Muscle of arm (tissue), 12 donors: Measurements from ENCODE around the gene STX11. TPM values are rescaled to one million over a fixed set of nuclear protein-coding genes. Genes with fewer than 3 reads are reported as not detected.
A peak's percentile ranks its signal among the peaks of the same experiment; 100 is the strongest.
"Not testable (repeated sequence)": the region's sequence is repeated elsewhere in the genome, so short reads cannot be mapped to it uniquely, and the experiment has no call there.

Source experiments
- DNase-seq: peaks from one replicate; pipeline ENCODE4 v3.0.0-alpha.2; 2013
- polyA plus RNA-seq, 12 donors: library from polyadenylated mRNA; unstranded; fragments of 120-200 nt; gene quantifications; one replicate each; pipeline ENCODE4 v1.2.1, GENCODE V29; 2013; ENCODE audit not compliant: insufficient read length in 12 of 12

The STX11 gene
- polyA plus RNA-seq, 12 donors = 0.94 to 5.6 (median 2.4) TPM; not detected in 1

DNA sequence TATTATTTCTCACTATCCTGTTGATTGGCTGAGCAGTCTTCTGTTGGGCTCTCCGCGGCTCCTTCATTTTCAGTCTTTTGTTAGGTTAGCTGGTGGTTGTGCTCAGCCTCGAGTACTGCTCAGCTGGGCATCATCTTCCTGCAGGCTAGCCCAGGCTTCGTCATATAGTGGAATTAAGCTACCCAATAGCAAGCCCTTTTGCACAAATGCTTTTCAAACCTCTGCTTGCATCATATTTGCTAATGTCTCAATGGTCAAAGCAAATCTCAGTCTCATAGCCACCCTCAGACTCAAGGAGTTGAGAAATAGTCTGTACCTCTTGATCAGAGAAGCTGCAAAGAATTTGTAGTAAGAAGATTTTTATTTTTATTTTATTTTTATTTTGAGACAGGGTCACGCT is 23.7 kb downstream of the STX11 start:
- no peak for DNase-seq

DNA sequence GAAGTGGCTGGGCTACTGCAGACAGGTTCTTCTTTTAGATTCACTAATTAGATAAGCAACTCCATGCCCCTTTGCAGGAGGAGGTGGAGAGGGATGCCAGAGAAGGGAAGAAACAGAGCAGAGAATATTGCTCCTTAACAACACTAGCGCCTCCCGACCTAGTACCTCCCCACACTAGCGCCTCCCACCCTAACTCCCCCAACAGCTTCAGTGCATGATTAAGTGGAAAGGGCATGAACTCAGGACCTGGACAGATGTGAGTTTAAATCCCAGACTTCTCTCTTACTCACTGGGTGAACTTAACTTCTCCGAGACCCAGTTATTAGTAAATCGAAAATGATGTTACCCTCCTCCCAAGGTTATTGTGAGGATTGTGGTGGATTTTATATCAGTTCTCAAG is 25.7 kb downstream of the STX11 start:
- DNase-seq = no peak

DNA sequence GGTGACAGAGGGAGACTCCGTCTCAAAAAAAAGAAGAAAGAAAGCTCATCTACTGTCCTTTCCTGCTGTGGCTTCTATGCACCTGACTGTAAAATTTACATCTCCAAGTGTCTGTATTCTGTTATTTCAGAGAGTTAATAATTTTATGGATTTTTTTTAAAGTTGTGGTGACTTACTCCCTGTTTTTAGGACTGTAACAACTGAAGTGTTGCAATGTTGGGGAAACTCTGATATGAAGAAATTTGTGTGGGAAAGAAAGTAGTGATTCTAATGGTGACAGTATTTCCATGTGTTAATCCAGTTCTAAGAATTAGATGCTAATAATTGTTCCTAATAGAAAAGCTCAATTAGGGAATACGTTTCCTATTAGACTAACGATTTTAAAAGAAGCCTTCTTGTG is 27.4 kb downstream of the STX11 start:
- DNase-seq = no peak

GRCh38 chr6:144178323-144178722 is 28.0 kb downstream of the STX11 start:
- DNase-seq = no peak

- DNase-seq = no peak
Observed at GRCh38 chr6:144179237-144179636, 28.9 kb downstream of the STX11 start.

DNA sequence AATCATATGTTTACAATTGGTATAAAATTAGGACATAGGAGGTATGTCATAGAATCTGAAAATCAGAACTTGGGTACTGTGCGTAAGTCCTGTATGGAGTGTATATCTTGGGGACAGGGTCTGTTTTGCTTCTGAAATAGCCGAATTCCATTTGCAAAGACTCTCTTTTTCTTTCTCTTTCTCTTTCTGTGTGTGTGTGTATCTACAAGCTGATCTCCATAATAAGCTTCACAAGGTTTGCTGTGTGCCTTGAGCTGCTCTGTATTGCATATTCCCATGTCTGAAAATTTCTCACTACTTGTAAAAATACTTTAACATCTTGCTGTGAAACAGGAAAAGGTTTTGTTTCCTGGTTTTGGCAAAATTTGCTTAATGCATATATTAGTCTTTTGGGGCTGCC is 29.5 kb downstream of the STX11 start:
- no peak for DNase-seq

- DNase-seq = not testable (repeated sequence)
Observed at GRCh38 chr6:144180354-144180753, 30.0 kb downstream of the STX11 start.

GRCh38 chr6:144181639-144182038 is 31.3 kb downstream of the STX11 start:
- no peak for DNase-seq

GRCh38 chr6:144184186-144184585 is 33.9 kb downstream of the STX11 start:
- not testable (repeated sequence) for DNase-seq

DNA sequence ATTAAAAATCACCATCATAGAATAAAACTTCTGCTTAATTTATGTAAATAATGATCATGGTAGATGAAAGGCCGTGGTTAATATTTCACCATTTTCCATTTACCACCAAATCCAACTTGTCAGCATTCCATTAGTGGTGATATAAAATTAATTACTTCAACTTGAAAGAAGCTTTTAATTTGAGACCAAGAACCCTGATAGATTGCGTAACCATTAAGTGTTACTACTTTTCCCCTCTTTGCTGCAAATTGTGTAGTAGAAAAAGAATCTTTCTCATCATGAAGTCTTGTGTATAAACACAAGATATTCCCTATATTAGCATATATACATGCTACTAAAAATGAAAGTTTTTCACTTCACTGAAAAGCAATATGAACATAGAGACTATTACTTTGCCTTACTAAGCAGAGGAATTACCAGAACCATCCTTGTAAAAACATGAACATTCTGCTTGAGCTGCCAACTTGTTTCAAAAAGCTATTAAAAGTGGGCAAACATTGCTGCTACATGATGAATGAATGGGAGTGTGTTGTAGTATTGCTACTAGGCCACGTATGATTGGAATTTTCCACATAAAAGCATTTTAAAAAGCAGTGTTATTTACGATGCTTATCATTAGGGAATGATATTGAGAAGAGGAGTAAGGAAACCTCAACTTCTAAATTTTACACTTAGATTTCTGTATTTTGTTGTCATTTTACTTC is 35.0 kb downstream of the STX11 start:
- DNase-seq = no peak

DNA sequence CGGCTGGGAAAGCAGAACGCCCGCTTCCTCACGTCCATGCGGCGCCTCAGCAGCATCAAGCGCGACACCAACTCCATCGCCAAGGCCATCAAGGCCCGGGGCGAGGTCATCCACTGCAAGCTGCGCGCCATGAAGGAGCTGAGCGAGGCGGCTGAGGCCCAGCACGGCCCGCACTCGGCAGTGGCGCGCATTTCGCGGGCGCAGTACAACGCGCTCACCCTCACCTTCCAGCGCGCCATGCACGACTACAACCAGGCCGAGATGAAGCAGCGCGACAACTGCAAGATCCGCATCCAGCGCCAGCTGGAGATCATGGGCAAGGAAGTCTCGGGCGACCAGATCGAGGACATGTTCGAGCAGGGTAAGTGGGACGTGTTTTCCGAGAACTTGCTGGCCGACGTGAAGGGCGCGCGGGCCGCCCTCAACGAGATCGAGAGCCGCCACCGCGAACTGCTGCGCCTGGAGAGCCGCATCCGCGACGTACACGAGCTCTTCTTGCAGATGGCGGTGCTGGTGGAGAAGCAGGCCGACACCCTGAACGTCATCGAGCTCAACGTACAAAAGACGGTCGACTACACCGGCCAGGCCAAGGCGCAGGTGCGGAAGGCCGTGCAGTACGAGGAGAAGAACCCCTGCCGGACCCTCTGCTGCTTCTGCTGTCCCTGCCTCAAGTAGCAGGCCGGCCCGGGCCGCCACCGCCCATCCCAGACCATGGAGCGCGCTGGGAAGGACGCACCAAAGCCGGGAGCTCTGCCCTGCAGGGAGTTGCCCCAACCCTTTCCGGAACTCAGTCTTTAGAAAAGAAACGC is 36.7 kb downstream of the STX11 start:
- DNase-seq = no peak

GRCh38 chr6:144189351-144189750 is 39.0 kb downstream of the STX11 start:
- DNase-seq = no peak

- no peak for DNase-seq
Observed at GRCh38 chr6:144190080-144190479, 39.8 kb downstream of the STX11 start.

DNA sequence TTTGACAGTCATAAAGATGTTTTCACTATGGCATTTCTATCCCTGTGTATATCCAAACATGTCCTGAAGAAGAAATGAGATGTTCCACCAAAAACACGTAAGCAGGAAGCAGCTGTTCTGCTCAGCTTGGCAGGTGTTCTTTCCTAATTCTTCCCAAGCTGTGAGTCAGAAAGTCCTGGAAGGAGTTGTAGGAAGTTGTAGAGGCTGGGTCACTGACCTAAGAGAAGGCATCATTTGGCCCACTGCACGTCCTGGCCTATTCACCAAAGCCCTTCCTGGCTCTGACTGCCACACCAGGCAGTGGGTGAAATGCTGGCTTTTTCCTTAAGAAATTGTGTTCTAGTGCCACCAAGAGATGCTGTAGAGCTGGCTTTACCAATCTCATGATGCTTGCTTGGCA is 40.3 kb downstream of the STX11 start:
- peak; percentile 31 for DNase-seq

GRCh38 chr6:144193181-144193580 is 42.9 kb downstream of the STX11 start:
- DNase-seq = no peak

DNA sequence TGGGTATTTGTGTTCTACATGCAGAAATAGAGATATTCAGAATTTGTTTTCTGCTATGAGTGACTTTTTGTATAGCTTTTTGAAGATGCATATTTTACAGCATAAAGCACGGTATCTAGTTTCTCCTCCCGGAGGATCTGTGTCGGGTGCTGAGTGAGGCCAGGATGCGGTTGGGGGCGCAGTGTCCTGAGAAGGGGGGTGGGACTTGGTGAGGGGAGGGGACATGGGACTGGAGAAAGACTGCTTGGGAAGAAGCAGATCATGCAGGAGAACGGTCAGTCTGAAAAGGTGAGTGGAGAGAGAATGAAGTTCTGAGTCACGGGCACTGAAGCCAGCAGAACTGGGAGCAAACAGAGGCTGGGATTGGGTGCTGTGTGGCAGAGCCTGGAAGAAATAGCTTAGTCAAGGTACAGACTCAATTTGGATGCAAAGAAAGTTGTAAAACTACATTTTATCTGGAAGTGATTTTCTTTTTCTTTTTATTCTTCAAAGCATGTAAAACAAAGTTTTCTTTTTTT is 44.0 kb downstream of the STX11 start:
- no peak for DNase-seq

DNA sequence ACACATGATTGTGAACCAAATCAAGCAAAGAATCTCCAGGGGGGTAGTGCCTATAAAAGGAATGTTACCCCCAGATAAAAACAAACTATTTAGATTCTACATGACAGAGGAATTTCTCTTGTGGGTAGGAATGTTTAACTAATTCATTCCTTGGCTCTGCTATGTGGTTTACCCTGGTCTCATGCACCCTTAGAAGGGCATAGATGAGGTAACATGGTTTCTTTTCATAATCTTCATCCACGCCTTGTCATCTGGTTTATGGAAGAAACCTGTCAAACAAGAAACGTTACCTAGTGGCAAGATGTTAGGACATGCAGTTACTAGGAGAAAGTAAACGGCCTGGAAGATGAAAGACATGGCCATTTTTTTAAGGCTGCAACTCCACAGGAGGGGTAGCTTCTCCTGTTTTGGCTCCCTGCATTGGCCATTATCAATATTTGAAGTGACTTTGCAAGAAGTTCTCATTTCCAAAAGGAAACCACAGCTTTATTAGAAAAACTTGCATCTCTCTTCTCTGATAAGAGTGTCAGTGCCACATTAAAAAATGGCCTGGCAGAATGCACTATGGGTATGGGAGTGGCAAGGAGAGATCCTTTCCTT is 45.5 kb downstream of the STX11 start:
- no peak for DNase-seq

- DNase-seq = no peak
Observed at GRCh38 chr6:144197919-144198318, 47.6 kb downstream of the STX11 start.

- no peak for DNase-seq
Observed at GRCh38 chr6:144202879-144203468, 52.7 kb downstream of the STX11 start.

- no peak for DNase-seq
Observed at GRCh38 chr6:144211160-144211559, 60.8 kb downstream of the STX11 start.

DNA sequence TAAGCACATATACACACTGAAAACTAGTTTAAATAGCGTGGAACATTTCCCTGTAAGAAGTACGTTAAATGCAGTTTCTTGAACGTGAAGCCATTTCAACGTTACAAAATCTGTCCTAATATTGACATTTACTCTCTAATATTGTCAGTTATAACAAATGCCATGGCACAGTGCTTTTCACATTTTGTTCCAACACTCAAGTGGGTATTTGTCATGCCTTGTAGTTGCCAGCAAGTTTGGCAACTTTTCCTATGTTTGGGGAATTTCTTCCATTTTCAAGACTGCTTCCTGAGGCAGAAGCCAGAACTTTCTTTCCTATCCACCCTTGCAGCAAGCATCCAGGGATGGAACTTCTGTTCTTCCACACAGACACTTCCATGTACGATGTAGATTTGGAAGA is 63.0 kb downstream of the STX11 start:
- DNase-seq = no peak

DNA sequence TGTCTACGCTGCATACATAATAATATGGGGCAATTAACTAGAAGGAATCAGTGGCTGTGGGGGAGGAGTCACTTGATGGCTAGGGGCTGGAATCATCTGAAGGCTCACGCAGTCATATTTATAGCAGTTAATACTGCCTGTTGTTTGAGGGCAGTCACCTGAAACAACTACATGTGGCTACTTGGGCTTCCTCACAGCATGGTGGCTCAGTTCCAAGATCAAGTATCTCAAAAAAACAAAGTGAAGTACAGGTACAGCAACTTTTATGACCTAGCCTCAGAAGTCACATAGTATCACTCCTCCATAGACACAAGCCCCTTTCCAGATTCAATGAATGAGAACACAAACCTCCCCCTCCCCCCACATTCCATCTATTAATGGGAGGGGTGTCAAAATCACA is 63.7 kb downstream of the STX11 start:
- no peak for DNase-seq
